Transverse colon (tissue), 4 donors: Measurements from ENCODE around the gene MGST2.

Source experiments
- CTCF ChIP-seq, 5 experiments: fragments of 200-600 bp in 3 of 5; fragments of 450-650 bp in 2 of 5; sonication (generic) in 3 of 5; IDR thresholded peaks; 1 replicate in 2 of 5; 2 replicates in 3 of 5; pipeline ENCODE4 v1.5.1; 2016 to 2017; ENCODE audit warnings: antibody characterized with exemption in 5 of 5, inconsistent platforms in 3 of 5, mild to moderate bottlenecking in 2 of 5, moderate library complexity in 1 of 5
- EP300 ChIP-seq: sonication (generic); formaldehyde crosslinking; IDR thresholded peaks from one replicate; pipeline ENCODE4 v1.6.1; 2017; ENCODE audit warnings: antibody characterized with exemption, low read depth
- POLR2A ChIP-seq: fragments of 450-650 bp; IDR thresholded peaks from one replicate; pipeline ENCODE4 v1.6.1; 2016; ENCODE audit warnings: antibody characterized with exemption, mild to moderate bottlenecking, moderate library complexity
- POLR2AphosphoS5 ChIP-seq, 3 donors: sonication (generic); formaldehyde crosslinking; IDR thresholded peaks; one replicate each; pipeline ENCODE4 v1.6.1; 2016; ENCODE audit warnings: antibody characterized with exemption in 3 of 3

- TF ChIP-seq CTCF (IDR thresholded peaks at IDR 0.05) (no peak), POLR2A (no peak), EP300 (no peak), POLR2AphosphoS5 (IDR thresholded peaks at IDR 0.05) (no peak)
Measured at GRCh38 chr4:139630126-139630495, 35.5 kb upstream of the MGST2 start.
